H9 (cell line): ENCODE data around the gene TP53BP2. TPM values are rescaled to one million over a fixed set of nuclear protein-coding genes. Genes with fewer than 3 reads are reported as not detected.

ENCODE experiments used
- DNase-seq: peaks from one replicate; pipeline ENCODE4 v3.0.0-alpha.2; 2017
- H2AFZ ChIP-seq: one replicate; pipeline ENCODE4 v1.6.1; 2013; ENCODE audit warnings: mild to moderate bottlenecking, low read length, control low read depth, moderate library complexity
- H2AK5ac ChIP-seq: 2 replicates; pipeline ENCODE4 v1.6.1; 2013; ENCODE audit warnings: low read length, control low read depth, mixed read lengths; ENCODE audit not compliant: insufficient read length
- H2BK120ac ChIP-seq: one replicate; pipeline ENCODE4 v1.6.1; 2013; ENCODE audit warnings: low read depth, mild to moderate bottlenecking, low read length, control low read depth, inconsistent platforms; ENCODE audit not compliant: poor library complexity, severe bottlenecking
- H2BK12ac ChIP-seq: 2 replicates; pipeline ENCODE4 v1.6.1; 2013; ENCODE audit warnings: low read length, control low read depth, mixed read lengths, low read depth; ENCODE audit not compliant: insufficient read length
- H2BK15ac ChIP-seq: 2 replicates; pipeline ENCODE4 v1.6.1; 2013; ENCODE audit warnings: low read depth, low read length, control low read depth
- H2BK20ac ChIP-seq: one replicate; pipeline ENCODE4 v1.6.1; 2013; ENCODE audit warnings: low read depth, mild to moderate bottlenecking, low read length, control low read depth, inconsistent platforms; ENCODE audit not compliant: poor library complexity, severe bottlenecking
- H2BK5ac ChIP-seq: 2 replicates; pipeline ENCODE4 v1.6.1; 2013; ENCODE audit warnings: low read length, control low read depth, mixed read lengths; ENCODE audit not compliant: insufficient read length
- H3K14ac ChIP-seq: 2 replicates; pipeline ENCODE4 v1.6.1; 2013; ENCODE audit warnings: low read length, control low read depth; ENCODE audit not compliant: insufficient read depth
- H3K18ac ChIP-seq: 2 replicates; pipeline ENCODE4 v1.6.1; 2013; ENCODE audit warnings: low read depth, mild to moderate bottlenecking, mixed read lengths, low read length, control low read depth; ENCODE audit not compliant: insufficient read length
- H3K23ac ChIP-seq: 2 replicates; pipeline ENCODE4 v1.6.1; 2013; ENCODE audit warnings: low read length, control low read depth, mixed read lengths, low read depth; ENCODE audit not compliant: insufficient read length
- H3K23me2 ChIP-seq: 2 replicates; pipeline ENCODE4 v1.6.1; 2013; ENCODE audit warnings: low read depth, mild to moderate bottlenecking, mixed read lengths, low read length, control low read depth; ENCODE audit not compliant: insufficient read length, poor library complexity, severe bottlenecking
- H3K27ac ChIP-seq: 2 replicates; pipeline ENCODE4 v1.5.1; 2013; ENCODE audit warnings: low read length, control low read depth, mixed read lengths, low read depth; ENCODE audit not compliant: insufficient read length
- H3K27me3 ChIP-seq: 2 replicates; pipeline ENCODE4 v1.6.1; 2013; ENCODE audit warnings: low read length, control low read depth, inconsistent platforms; ENCODE audit not compliant: insufficient read depth
- H3K4ac ChIP-seq: 2 replicates; pipeline ENCODE4 v1.6.1; 2013; ENCODE audit warnings: low read depth, mild to moderate bottlenecking, control low read depth, inconsistent platforms, low read length, moderate library complexity
- H3K4me1 ChIP-seq: 2 replicates; pipeline ENCODE4 v1.6.1; 2013; ENCODE audit warnings: low read length, control low read depth, inconsistent platforms; ENCODE audit not compliant: insufficient read depth
- H3K4me2 ChIP-seq: 2 replicates; pipeline ENCODE4 v1.6.1; 2013; ENCODE audit warnings: low read length, control low read depth, mixed read lengths; ENCODE audit not compliant: insufficient read length, insufficient read depth
- H3K56ac ChIP-seq: 2 replicates; pipeline ENCODE4 v1.6.1; 2013; ENCODE audit warnings: low read depth, mild to moderate bottlenecking, mixed read lengths, low read length, control low read depth; ENCODE audit not compliant: insufficient read length
- H3K79me1 ChIP-seq: 2 replicates; pipeline ENCODE4 v1.6.1; 2013; ENCODE audit warnings: low read depth, mild to moderate bottlenecking, moderate library complexity, low read length, control low read depth, inconsistent platforms; ENCODE audit not compliant: insufficient read depth, poor library complexity, severe bottlenecking
- H3K79me2 ChIP-seq: 2 replicates; pipeline ENCODE4 v1.6.1; 2013; ENCODE audit warnings: low read length, control low read depth, inconsistent platforms; ENCODE audit not compliant: insufficient read depth
- H3K9ac ChIP-seq: 2 replicates; pipeline ENCODE4 v1.6.1; 2013; ENCODE audit warnings: low read length, control low read depth, mixed read lengths; ENCODE audit not compliant: insufficient read length; ENCODE audit errors: extremely low read depth
- H3K9me3 ChIP-seq: one replicate; pipeline ENCODE4 v1.6.1; 2013; ENCODE audit warnings: low read depth, low read length, inconsistent platforms; ENCODE audit not compliant: control insufficient read depth
- H3T11ph ChIP-seq: one replicate; pipeline ENCODE4 v1.6.1; 2013; ENCODE audit warnings: mild to moderate bottlenecking, low read length, control low read depth, inconsistent platforms
- H4K20me1 ChIP-seq: one replicate; pipeline ENCODE4 v1.6.1; 2013; ENCODE audit not compliant: control insufficient read depth, insufficient read length, insufficient read depth
- H4K5ac ChIP-seq: 2 replicates; pipeline ENCODE4 v1.6.1; 2013; ENCODE audit warnings: low read depth, mild to moderate bottlenecking, mixed read lengths, low read length, control low read depth; ENCODE audit not compliant: insufficient read length
- H4K8ac ChIP-seq: replicated peaks from 2 replicates; pipeline ENCODE4 v1.6.1; 2013; ENCODE audit warnings: low read length, control low read depth, mixed read lengths, low read depth; ENCODE audit not compliant: insufficient read length
- H4K91ac ChIP-seq: 2 replicates; pipeline ENCODE4 v1.6.1; 2013; ENCODE audit warnings: low read depth, mild to moderate bottlenecking, moderate library complexity, mixed read lengths, low read length, control low read depth; ENCODE audit not compliant: insufficient read length
- H3K27ac Mint-ChIP-seq, 3 experiments: 2 replicates in 2 of 3; 3 replicates in 1 of 3; pipeline ENCODE4 v1.8.0; 2020 to 2021; ENCODE audit warnings: mixed read lengths in 3 of 3, mild to moderate bottlenecking in 1 of 3, moderate library complexity in 1 of 3
- H3K27me3 Mint-ChIP-seq: 2 replicates; pipeline ENCODE4 v1.8.0; 2021; ENCODE audit warnings: low read depth, mild to moderate bottlenecking, moderate library complexity, mixed read lengths
- H3K36me3 Mint-ChIP-seq, 3 experiments: 2 replicates in 2 of 3; 3 replicates in 1 of 3; pipeline ENCODE4 v1.8.0; 2020 to 2021; ENCODE audit warnings: low read depth in 3 of 3, mixed read lengths in 3 of 3; ENCODE audit not compliant: insufficient read depth in 1 of 3
- H3K4me1 Mint-ChIP-seq, 2 experiments: 2 replicates each; pipeline ENCODE4 v1.8.0; 2020; ENCODE audit warnings: mixed read lengths in 2 of 2
- H3K4me3 Mint-ChIP-seq, 2 experiments: 2 replicates in 1 of 2; 3 replicates in 1 of 2; pipeline ENCODE4 v1.8.0; 2020 to 2021; ENCODE audit warnings: mild to moderate bottlenecking in 2 of 2, mixed read lengths in 2 of 2, moderate library complexity in 1 of 2
- H3K9me3 Mint-ChIP-seq, 2 experiments: 2 replicates in 1 of 2; 3 replicates in 1 of 2; pipeline ENCODE4 v1.8.0; 2020; ENCODE audit warnings: mild to moderate bottlenecking in 2 of 2, mixed read lengths in 2 of 2, moderate library complexity in 1 of 2
- WGBS: extraction: QIAGEN DNeasy Blood & Tissue Kit; methylation state at CpG from one replicate; pipeline ENCODE4 v1.1.7; 2013; ENCODE audit warnings: missing lambda C conversion rate, low lambda C conversion rate, mixed read lengths; ENCODE audit not compliant: insufficient read length; ENCODE audit errors: extremely low coverage; 5-methylcytosine and 5-hydroxymethylcytosine counted together
- total RNA-seq: library from RNA; stranded (reverse); gene quantifications from 2 replicates; pipeline ENCODE4 v1.2.1, GENCODE V29; 2021
- TF ChIP-seq, protein P1 (sequence below): fragments of 200-600 bp; sonication (generic); conservative IDR thresholded peaks from 3 replicates; pipeline ENCODE4 v1.8.0; 2021; ENCODE audit warnings: antibody characterized with exemption, mild to moderate bottlenecking

TP53BP2 gene
- total RNA-seq, 1 experiment from 2014 or later: 49.7 TPM

- Histone ChIP-seq H4K5ac (no peak overlapping the region), H3K18ac (no peak overlapping the region)
- no CpG with 5 or more reads among the region's 2 CpGs for WGBS
These were observed 2.8 kb upstream of the TP53BP2 start for GRCh38 chr1:223848536-223848935.

More at GRCh38 chr1:223848536-223848935, 2.8 kb upstream of the TP53BP2 start:
- Histone ChIP-seq H3K27me3 (no peaks in the 10 kb centered on the region), H3K23me2 (peaks cover 10% of the 10 kb centered on the region), H4K20me1 (no peaks in the 10 kb centered on the region), H3K14ac (no peak overlapping the region), H3T11ph (no peak overlapping the region), H3K27ac (no peak overlapping the region), H3K4me1 (no peaks in the 10 kb centered on the region), H2AK5ac (no peak overlapping the region), H3K23ac (no peak overlapping the region), H3K4me2 (no peak overlapping the region), H4K8ac (no peak overlapping the region), H3K4ac (no peak overlapping the region), H3K79me2 (peaks cover 9% of the 10 kb centered on the region; the same call in 1 of the 2 replicates), H2BK20ac (no peak overlapping the region), H2BK5ac (no peak overlapping the region), H2BK12ac (no peak overlapping the region), H3K79me1 (no peaks in the 10 kb centered on the region), H2AFZ (no peak overlapping the region), H3K9ac (no peak overlapping the region), H2BK15ac (no peak overlapping the region), H4K91ac (no peak overlapping the region), H2BK120ac (no peak overlapping the region), H3K9me3 (no peaks in the 10 kb centered on the region), H3K56ac (no peak overlapping the region)
- no peak overlapping the region for H3K4me3 Mint-ChIP-seq
- TF ChIP-seq, protein P1, sequence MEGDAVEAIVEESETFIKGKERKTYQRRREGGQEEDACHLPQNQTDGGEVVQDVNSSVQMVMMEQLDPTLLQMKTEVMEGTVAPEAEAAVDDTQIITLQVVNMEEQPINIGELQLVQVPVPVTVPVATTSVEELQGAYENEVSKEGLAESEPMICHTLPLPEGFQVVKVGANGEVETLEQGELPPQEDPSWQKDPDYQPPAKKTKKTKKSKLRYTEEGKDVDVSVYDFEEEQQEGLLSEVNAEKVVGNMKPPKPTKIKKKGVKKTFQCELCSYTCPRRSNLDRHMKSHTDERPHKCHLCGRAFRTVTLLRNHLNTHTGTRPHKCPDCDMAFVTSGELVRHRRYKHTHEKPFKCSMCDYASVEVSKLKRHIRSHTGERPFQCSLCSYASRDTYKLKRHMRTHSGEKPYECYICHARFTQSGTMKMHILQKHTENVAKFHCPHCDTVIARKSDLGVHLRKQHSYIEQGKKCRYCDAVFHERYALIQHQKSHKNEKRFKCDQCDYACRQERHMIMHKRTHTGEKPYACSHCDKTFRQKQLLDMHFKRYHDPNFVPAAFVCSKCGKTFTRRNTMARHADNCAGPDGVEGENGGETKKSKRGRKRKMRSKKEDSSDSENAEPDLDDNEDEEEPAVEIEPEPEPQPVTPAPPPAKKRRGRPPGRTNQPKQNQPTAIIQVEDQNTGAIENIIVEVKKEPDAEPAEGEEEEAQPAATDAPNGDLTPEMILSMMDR: no peak
- peaks cover 15 to 16% of the 10 kb centered on the region in 2 experiments for H3K4me1 Mint-ChIP-seq
- H3K36me3 Mint-ChIP-seq: no peaks in the 10 kb centered on the region; a peak in 1 of 7 replicates
- H3K27me3 Mint-ChIP-seq: peaks cover 3% of the 10 kb centered on the region; the same call in 1 of the 2 replicates
- no peak for DNase-seq
- no peak overlapping the region for H3K27ac Mint-ChIP-seq
- H3K9me3 Mint-ChIP-seq: no peaks in the 10 kb centered on the region; a peak in 1 of 5 replicates
